Measurements from ENCODE around the gene CLDN20. TPM values are rescaled to one million over a fixed set of nuclear protein-coding genes. Genes with fewer than 3 reads are reported as not detected.

The CLDN20 gene
- total and polyA plus RNA-seq, 10 of the 15 experiments (the other 5 are each of a cell fraction or from before 2014, with no cell fraction given) = 0.13 to 0.23 TPM; not detected in 8

DNA sequence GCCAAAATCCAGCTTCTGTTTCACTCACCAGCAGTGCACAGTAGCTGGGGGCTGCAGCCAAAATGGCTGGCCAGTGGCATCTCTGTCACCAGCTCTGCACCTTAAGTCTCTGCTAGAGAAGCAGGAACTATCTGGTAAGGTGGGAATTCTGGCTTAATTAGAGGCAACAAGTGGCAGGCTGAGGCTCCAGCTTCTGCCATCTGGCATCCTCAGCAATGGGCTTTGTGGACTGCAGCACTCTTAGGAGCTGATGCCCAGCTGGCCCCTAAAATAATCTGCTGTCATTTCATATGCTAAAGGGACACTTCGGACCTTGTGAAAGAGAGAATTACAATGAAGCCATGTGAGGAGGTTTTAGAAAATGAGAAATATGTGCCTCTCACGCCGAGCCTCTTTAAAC is 4.6 kb upstream of the CLDN20 start:
- Histone ChIP-seq H3K27ac (ENCODE audit: control insufficient read depth, insufficient read depth) (no peak overlapping the region), H4K20me1 (ENCODE audit: control insufficient read depth, insufficient read depth) (no peaks in the 10 kb centered on the region), H2AFZ (ENCODE audit: control insufficient read depth, low read depth, low read length) (no peak overlapping the region), H3K4me1 (ENCODE audit: control insufficient read depth, insufficient read depth, low read length) (peaks cover 17% of the 10 kb centered on the region), H3K79me2 (ENCODE audit: control insufficient read depth, insufficient read depth, low read length) (no peaks in the 10 kb centered on the region), H3K27me3 (replicated peaks in 1 of 2; ENCODE audit: control insufficient read depth in 2 of 2, insufficient read depth in 2 of 2, low read length in 1 of 2) (no peaks in the 10 kb centered on the region), H3K4me2 (ENCODE audit: control insufficient read depth, insufficient read depth) (no peak overlapping the region), H3K36me3 (ENCODE audit: control insufficient read depth in 2 of 2, insufficient read depth in 2 of 2, low read length in 1 of 2) (peaks cover 18 to 20% of the 10 kb centered on the region in 2 experiments; a peak in 3 of 4 replicates), H3K9ac (ENCODE audit: control insufficient read depth, insufficient read depth, low read length) (no peak overlapping the region), H3K9me3 (replicated peaks; ENCODE audit: control insufficient read depth, insufficient read depth, low read length) (no peaks in the 10 kb centered on the region), H3K4me3 (no peak overlapping the region)
- intact Hi-C loops (cut with micrococcal nuclease; ENCODE audit: unreplicated experiment) = no loop called here
- WGBS (ENCODE audit: insufficient coverage, insufficient replicate concordance, low lambda C conversion rate, missing lambda C conversion rate) = 98% methylated on average over 3 of the region's 3 CpGs
- POLR2A ChIA-PET = interaction anchor here (0.6 kb wide), 1 partner anchor 81 kb away, joined by 4 read pairs; no protein-coding TSS in a partner anchor
- RAD21 ChIA-PET (ENCODE audit: unreplicated experiment) = interaction anchor here (0.9 to 3.0 kb wide), 4 partner anchors 11 to 88 kb away, joined by 3 to 13 read pairs (median 4); no protein-coding TSS in a partner anchor
- no peak for DNase-seq (ENCODE audit: low read depth, low spot score)
- no TSS peak for BruUV-seq (replicated peaks)
- CTCF ChIA-PET = interaction anchor here (1.3 to 2.8 kb wide), 3 partner anchors 8 to 28 kb away, joined by 3 to 6 read pairs (median 3); no protein-coding TSS in a partner anchor
- SMC1A ChIA-PET (ENCODE audit: uncharacterized antibody, unreplicated experiment) = interaction anchor here (1.1 to 3.6 kb wide), 4 partner anchors 8 to 351 kb away, joined by 3 to 15 read pairs (median 12); no protein-coding TSS in a partner anchor
- no peak for TF ChIP-seq NKRF (conservative IDR thresholded peaks at IDR 0.05)
- TF ChIP-seq NRF1 (conservative IDR thresholded peaks at IDR 0.05; ENCODE audit: low read depth, low read length) = no peak
- TF ChIP-seq ZSCAN29 (IDR thresholded peaks at IDR 0.05) = no peak
- TF ChIP-seq POU2F2 (IDR thresholded peaks at IDR 0.05; ENCODE audit: borderline replicate concordance, low read depth, low read length) = no peak
- no peak for TF ChIP-seq TCF7 (IDR thresholded peaks at IDR 0.05; ENCODE audit: borderline replicate concordance)
- TF ChIP-seq SIX5 (IDR thresholded peaks at IDR 0.05; ENCODE audit: low read depth, low read length, severe bottlenecking) = no peak
- no peak for ATAC-seq
- FAIRE-seq = no peak
- in situ Hi-C loops (cut with MboI) = no loop called here

Data from GM12878 (cell line).